Measurements from ENCODE around the gene HMCN1. TPM values are rescaled to one million over a fixed set of nuclear protein-coding genes. Genes with fewer than 3 reads are reported as not detected.

HMCN1 gene
- total RNA-seq (2022; extraction: Qiagen RNA extraction) = 0.05 to 0.20 TPM (median 0.07 TPM) in 5 replicates

DNA sequence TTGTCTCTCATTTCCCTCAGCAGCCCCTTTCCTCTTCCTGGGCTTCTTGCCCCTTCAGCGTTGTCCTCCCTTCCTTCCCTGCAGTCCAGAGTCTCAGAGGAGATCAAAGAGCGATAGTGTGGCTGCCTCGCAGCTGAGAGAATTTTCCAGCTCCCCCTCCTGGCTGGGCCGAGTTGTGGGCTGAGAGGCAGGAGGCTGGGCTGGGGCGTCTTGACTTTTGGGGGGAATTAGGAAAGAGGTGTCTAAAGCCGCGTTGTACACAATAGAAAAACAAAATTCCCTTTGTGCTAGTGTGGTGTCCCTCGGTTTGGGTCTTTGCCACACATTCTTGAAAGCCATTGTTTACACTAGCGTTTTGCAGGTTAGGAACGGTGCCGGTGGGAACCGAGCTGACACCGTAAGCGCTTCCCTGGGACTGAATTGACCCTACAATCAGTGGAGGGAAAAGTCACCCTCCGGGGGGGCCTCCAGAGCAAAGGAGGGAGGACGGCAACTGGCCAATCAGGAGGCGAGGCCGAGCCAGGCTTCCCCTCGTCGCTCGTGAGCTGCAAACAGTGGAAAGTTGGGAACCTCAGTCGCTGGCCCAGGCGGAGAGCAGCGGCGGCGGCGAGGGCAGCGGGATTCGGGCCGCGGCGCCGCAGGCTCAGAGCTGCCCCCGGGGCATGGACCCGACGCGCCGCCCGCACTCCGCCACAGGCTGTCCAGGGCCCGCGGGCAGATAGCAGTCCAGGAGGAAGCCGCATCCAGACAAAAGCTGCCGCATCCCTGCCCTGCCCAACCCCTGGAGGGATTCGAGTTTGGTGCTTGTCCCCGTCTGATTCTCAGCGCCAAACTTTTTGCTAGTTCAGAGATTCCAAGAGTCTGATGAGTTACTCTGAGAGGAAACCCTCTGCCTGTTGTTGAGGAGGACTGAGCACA is at the start of gene HMCN1:
HMCN1 (plus strand) TSS at position 574 of the 918 bp plus-strand sequence. CDS start 389 bp downstream, outside the sequence.

All from A549 treated with Hydrocortisone at 1 μM for 4 hours (cell line).